ENCODE results near the gene NAPEPLD.

Gene NAPEPLD

DNA sequence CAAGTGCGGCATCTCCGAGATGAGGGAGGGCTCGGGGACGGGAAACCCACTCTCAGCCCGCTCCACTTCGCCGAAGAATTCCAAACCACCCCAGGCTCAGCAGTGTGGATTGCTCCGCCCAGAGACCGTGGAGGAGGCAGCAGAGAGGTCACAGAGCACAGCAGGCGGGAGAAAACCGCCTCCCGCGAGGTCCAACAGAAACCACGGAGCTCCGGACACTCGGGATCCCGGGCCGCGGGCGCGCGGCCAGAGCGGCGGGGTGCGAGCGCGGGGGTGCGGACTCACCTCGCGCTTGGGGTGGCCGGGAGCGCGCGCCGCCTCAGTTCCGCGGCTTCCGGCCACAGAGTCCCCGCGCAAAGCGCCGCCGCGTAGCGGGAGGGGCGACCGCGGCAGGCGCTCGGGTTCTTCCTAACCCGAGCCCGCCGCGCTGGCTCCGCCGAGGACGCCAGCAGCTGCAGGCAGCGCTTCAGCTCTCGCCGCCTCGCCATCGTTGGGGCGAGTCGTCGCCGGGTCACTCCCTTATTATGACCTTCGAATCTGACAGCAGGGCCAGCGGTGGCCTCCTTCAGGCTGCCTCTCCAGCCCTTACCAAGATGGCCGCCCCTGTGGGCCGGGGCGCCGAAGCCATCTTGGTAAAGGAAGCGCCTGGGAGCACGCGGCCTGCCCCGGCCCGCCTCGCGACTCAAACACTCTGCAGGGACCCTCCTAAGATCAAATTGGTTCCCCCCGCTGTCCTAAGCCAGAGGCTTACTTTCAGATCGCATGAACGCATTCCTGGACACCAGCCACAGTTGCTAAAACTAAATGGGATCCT lies at the start of gene NAPEPLD (continued):
- TF ChIP-seq IKZF3 (tag by site-specific recombination; IDR thresholded peaks at IDR 0.05) (peak; percentile 84), ZNF239 (tag by site-specific recombination; IDR thresholded peaks at IDR 0.05) (no peak), ZNF747 (tag by site-specific recombination; IDR thresholded peaks at IDR 0.05) (no peak), ZNF10 (tag by site-specific recombination; IDR thresholded peaks at IDR 0.05) (no peak), ZNF169 (tag by site-specific recombination; IDR thresholded peaks at IDR 0.05) (no peak), ZNF311 (tag by site-specific recombination; IDR thresholded peaks at IDR 0.05; ENCODE audit: borderline replicate concordance) (no peak), ZNF133 (tag by site-specific recombination; IDR thresholded peaks at IDR 0.05) (no peak), ZNF16 (tag by site-specific recombination; IDR thresholded peaks at IDR 0.05; ENCODE audit: low read depth) (no peak), ZNF664 (tag by site-specific recombination; IDR thresholded peaks at IDR 0.05) (no peak), ZBTB17 (tag by site-specific recombination; IDR thresholded peaks at IDR 0.05) (peak; percentile 96), ZNF221 (tag by site-specific recombination; IDR thresholded peaks at IDR 0.05; ENCODE audit: borderline replicate concordance) (no peak), ZNF302 (tag by site-specific recombination; IDR thresholded peaks at IDR 0.05; ENCODE audit: low read depth) (no peak), GLI4 (tag by site-specific recombination; IDR thresholded peaks at IDR 0.05) (0 out of 2 replicates have a peak, but pooled peaks have one; percentile 38), ZNF174 (tag by site-specific recombination; IDR thresholded peaks at IDR 0.05) (no peak), ZNF776 (tag by site-specific recombination; IDR thresholded peaks at IDR 0.05; ENCODE audit: borderline replicate concordance) (no peak), ZNF473 (tag by site-specific recombination; IDR thresholded peaks at IDR 0.05) (no peak), HOXC10 (CRISPR knock-in tag; IDR thresholded peaks at IDR 0.05) (no peak), ZNF426 (tag by site-specific recombination; IDR thresholded peaks at IDR 0.05) (no peak), ZNF248 (tag by site-specific recombination; IDR thresholded peaks at IDR 0.05) (no peak), SALL2 (tag by site-specific recombination; IDR thresholded peaks at IDR 0.05; ENCODE audit: borderline replicate concordance) (no peak), ZNF335 (tag by site-specific recombination; conservative IDR thresholded peaks at IDR 0.05) (peak; percentile 91)
- TF ChIP-seq, protein P1, sequence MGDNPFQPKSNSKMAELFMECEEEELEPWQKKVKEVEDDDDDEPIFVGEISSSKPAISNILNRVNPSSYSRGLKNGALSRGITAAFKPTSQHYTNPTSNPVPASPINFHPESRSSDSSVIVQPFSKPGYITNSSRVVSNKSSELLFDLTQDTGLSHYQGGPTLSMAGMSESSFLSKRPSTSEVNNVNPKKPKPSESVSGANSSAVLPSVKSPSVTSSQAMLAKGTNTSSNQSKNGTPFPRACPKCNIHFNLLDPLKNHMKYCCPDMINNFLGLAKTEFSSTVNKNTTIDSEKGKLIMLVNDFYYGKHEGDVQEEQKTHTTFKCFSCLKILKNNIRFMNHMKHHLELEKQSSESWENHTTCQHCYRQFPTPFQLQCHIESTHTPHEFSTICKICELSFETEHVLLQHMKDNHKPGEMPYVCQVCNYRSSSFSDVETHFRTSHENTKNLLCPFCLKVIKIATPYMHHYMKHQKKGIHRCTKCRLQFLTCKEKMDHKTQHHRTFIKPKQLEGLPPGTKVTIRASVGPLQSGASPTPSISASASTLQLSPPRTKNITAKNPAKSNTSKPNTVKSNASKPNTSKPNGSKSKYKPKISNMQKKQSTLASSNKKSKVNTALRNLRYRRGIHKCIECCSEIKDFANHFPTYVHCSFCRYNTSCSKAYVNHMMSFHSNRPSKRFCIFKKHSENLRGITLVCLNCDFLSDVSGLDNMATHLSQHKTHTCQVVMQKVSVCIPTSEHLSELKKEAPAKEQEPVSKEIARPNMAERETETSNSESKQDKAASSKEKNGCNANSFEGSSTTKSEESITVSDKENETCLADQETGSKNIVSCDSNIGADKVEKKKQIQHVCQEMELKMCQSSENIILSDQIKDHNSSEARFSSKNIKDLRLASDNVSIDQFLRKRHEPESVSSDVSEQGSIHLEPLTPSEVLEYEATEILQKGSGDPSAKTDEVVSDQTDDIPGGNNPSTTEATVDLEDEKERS (tag by site-specific recombination; IDR thresholded peaks at IDR 0.05): peak; percentile 98
- TF ChIP-seq, protein P2, sequence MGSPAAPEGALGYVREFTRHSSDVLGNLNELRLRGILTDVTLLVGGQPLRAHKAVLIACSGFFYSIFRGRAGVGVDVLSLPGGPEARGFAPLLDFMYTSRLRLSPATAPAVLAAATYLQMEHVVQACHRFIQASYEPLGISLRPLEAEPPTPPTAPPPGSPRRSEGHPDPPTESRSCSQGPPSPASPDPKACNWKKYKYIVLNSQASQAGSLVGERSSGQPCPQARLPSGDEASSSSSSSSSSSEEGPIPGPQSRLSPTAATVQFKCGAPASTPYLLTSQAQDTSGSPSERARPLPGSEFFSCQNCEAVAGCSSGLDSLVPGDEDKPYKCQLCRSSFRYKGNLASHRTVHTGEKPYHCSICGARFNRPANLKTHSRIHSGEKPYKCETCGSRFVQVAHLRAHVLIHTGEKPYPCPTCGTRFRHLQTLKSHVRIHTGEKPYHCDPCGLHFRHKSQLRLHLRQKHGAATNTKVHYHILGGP (tag by site-specific recombination; IDR thresholded peaks at IDR 0.05): no peak
- TF ChIP-seq, protein P3, sequence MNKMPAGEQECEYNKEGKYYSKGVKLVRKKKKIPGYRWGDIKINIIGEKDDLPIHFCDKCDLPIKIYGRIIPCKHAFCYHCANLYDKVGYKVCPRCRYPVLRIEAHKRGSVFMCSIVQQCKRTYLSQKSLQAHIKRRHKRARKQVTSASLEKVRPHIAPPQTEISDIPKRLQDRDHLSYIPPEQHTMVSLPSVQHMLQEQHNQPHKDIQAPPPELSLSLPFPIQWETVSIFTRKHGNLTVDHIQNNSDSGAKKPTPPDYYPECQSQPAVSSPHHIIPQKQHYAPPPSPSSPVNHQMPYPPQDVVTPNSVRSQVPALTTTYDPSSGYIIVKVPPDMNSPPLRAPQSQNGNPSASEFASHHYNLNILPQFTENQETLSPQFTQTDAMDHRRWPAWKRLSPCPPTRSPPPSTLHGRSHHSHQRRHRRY (tag by site-specific recombination; IDR thresholded peaks at IDR 0.05): no peak
- TF ChIP-seq, protein P4, sequence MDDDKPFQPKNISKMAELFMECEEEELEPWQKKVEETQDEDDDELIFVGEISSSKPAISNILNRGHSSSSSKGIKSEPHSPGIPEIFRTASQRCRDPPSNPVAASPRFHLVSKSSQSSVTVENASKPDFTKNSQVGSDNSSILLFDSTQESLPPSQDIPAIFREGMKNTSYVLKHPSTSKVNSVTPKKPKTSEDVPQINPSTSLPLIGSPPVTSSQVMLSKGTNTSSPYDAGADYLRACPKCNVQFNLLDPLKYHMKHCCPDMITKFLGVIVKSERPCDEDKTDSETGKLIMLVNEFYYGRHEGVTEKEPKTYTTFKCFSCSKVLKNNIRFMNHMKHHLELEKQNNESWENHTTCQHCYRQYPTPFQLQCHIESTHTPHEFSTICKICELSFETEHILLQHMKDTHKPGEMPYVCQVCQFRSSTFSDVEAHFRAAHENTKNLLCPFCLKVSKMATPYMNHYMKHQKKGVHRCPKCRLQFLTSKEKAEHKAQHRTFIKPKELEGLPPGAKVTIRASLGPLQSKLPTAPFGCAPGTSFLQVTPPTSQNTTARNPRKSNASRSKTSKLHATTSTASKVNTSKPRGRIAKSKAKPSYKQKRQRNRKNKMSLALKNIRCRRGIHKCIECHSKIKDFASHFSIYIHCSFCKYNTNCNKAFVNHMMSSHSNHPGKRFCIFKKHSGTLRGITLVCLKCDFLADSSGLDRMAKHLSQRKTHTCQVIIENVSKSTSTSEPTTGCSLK (tag by site-specific recombination; IDR thresholded peaks at IDR 0.05): no peak
- TF ChIP-seq, protein P5, sequence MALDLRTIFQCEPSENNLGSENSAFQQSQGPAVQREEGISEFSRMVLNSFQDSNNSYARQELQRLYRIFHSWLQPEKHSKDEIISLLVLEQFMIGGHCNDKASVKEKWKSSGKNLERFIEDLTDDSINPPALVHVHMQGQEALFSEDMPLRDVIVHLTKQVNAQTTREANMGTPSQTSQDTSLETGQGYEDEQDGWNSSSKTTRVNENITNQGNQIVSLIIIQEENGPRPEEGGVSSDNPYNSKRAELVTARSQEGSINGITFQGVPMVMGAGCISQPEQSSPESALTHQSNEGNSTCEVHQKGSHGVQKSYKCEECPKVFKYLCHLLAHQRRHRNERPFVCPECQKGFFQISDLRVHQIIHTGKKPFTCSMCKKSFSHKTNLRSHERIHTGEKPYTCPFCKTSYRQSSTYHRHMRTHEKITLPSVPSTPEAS (tag by site-specific recombination; IDR thresholded peaks at IDR 0.05): peak; percentile 29; the same call in 1 of the 2 replicates
- TF ChIP-seq, protein P6, sequence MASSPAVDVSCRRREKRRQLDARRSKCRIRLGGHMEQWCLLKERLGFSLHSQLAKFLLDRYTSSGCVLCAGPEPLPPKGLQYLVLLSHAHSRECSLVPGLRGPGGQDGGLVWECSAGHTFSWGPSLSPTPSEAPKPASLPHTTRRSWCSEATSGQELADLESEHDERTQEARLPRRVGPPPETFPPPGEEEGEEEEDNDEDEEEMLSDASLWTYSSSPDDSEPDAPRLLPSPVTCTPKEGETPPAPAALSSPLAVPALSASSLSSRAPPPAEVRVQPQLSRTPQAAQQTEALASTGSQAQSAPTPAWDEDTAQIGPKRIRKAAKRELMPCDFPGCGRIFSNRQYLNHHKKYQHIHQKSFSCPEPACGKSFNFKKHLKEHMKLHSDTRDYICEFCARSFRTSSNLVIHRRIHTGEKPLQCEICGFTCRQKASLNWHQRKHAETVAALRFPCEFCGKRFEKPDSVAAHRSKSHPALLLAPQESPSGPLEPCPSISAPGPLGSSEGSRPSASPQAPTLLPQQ (tag by site-specific recombination; IDR thresholded peaks at IDR 0.05): peak; percentile 69
- TF ChIP-seq, protein P7, sequence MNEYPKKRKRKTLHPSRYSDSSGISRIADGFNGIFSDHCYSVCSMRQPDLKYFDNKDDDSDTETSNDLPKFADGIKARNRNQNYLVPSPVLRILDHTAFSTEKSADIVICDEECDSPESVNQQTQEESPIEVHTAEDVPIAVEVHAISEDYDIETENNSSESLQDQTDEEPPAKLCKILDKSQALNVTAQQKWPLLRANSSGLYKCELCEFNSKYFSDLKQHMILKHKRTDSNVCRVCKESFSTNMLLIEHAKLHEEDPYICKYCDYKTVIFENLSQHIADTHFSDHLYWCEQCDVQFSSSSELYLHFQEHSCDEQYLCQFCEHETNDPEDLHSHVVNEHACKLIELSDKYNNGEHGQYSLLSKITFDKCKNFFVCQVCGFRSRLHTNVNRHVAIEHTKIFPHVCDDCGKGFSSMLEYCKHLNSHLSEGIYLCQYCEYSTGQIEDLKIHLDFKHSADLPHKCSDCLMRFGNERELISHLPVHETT (tag by site-specific recombination; IDR thresholded peaks at IDR 0.05): 0 out of 2 replicates have a peak, but pooled peaks have one; percentile 14

All from HEK293 (cell line).